GM19099 (cell line): ENCODE results near the gene ARSI.

ENCODE experiments used
- POLR2A ChIP-seq: IDR thresholded peaks from 3 replicates; pipeline ENCODE4 v1.6.1; 2011; ENCODE audit warnings: low read depth; ENCODE audit not compliant: insufficient read length; ENCODE audit errors: extremely low read depth

Gene ARSI

DNA sequence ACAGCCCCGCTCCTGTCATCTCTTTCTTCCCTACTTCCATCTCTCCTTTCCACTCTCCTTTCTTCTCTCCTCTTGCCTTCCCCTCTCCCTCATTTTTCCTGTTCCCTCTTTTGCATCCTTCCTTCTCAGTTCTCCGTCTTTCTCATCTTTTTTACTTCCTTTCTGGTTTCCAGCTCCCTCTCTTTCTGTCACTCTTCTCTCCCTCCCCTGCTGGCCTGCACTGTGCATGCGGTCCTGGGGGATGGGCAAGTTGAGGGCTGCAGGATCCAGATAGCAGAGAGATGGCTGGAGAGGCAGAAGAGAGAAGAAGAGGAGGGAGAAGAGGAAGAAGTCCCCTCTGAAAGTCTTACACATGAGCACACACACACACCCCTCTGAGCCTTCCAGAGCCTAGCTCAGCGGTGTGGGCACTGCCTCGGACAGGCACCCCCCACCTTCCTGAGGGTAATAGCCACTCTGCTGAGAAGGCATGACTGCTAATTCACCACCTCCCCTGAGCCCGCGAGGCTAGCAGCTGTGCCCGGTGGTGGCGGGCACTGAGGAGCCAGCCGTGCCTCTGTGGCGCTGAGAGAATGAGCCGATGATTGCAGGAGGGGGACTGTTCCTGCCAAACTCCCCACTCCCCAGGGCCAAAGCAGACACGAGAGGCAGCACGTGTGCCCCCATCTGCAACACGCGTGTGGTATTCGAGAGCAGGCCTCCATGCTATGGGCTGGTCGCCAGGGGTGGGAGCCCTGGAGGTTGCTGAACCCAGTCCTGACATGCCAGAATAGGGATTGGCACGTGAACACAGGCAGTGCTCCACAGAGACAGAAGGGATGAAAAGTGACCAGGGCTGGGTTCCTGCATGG is 9.4 kb downstream of the ARSI start:
- TF ChIP-seq POLR2A, result no peak

GRCh38 chr5:150291388-150292385 is 11.0 kb downstream of the ARSI start:
- no peak for TF ChIP-seq POLR2A

GRCh38 chr5:150289551-150290390 is 12.9 kb downstream of the ARSI start, which contains the start of gene CAMK2A:
Gene CAMK2A, minus strand, starts transcription at chr5:150289773. Its CDS starts 148 bp downstream, at chr5:150289625.
- TF ChIP-seq POLR2A, result no peak

- no peak for TF ChIP-seq POLR2A
Measured at GRCh38 chr5:150288791-150289190, 13.9 kb downstream of the ARSI start.

DNA sequence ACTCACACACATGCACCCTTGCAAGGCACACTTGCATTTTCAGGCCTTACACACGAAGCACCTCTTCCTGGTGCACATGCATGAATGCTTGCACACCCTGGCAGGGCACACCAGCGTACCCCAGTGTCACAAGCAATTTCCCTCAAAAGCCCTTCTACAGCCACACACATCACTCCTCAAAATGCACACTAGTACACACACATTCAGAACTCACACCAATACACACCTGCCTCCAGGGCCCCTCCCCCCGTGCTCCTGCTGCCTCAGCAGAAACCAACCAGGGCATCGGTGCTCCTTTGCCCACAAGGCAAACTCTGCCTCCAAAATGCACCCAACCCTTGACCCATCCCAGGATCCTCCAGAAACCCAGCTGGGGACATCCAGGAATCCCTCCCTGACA is 14.3 kb downstream of the ARSI start:
- TF ChIP-seq POLR2A, result no peak

DNA sequence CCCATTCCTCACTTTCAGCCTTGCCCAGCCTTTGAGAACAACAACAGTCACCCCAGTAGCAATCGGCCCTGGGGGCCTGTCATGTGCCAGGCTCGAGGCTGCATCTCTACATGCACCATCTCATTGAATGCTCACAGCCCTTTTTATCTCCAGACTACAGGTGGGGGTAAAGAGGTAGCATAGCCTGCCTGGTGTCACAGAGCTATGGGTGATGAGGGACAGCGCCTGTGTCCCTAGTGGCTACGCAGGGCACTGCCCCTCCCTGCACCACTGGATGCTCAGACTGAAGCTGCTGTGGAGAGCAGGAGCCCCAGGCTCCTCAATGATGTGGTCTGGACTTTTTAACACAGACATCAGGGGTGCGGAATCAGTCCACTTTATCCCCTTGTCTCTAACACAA is 15.9 kb downstream of the ARSI start:
- no peak for TF ChIP-seq POLR2A

- TF ChIP-seq POLR2A, result no peak
Measured at GRCh38 chr5:150285114-150285513, 17.6 kb downstream of the ARSI start.

DNA sequence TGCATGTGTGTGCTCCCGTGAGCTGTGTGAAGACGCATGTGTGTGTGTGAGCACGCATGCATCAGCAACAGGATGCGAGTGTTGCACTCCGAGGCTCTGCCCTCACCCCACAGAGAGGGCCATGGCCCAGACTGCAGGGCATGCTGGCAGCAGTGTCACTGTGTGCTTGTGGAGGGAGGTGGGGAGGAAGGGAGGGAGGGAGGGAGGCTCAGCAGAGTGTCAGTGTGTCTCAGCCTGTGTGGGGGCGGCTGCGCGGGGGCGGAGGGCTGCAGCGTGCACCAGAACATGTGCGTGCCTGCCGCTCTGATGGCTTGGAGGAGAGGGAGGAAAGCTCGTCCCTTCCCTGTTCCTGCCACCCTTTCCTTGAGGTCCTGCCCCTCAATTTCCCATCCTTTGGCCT is 18.4 kb downstream of the ARSI start:
- TF ChIP-seq POLR2A, result no peak

DNA sequence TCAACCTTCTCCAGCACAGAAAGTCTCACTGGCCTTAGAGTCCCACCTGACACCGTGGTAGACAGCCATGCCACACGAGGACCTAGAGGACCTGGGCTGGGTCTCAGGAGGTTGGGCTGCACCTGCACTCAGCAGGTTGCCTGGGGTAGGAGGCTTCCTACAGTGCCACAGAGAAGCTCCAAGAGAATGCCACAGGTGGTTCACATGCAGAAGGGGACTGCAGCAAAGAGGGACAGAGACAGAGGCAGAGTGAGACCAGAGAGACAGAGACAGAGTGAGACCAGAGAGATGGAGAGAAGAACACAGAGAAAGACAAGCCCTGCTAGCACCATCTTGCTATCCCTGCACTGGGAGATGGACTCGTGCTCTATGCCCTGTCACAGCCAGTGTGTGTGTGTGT is 18.8 kb downstream of the ARSI start:
- no peak for TF ChIP-seq POLR2A

GRCh38 chr5:150281987-150282386 is 20.7 kb downstream of the ARSI start:
- no peak for TF ChIP-seq POLR2A

DNA sequence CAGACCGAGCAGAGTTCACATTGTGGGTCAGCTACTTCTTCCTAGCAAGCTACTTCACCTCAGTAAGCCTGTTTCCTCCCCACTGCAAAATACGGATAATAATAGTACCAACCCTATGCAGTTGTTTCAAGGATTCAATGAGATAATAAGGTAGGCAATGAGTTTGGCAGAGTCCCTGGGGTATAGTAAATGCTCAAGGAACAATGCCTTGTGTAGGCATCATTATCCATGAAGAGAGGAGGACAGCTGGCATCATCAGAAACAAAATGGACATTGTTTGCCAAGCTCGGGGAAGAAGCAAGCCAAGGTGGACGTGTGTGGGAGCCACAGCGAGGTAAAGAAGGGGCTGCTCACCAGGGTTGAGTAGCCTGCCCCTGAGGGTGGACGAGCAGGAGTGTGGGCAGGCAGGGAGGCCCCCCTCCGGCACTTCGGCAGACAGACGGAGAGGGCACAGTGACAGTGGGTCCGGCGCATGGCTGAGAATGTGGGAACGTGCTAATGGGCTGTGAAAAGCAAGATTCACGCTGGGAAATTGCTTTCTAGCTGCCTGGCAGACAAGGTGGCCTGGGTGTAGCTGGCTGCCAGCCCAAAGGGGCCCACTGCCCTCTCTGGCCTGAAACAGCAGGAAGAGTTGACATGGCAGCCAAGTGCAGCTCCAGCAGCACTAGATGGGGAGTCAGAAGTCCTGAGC is 23.2 kb downstream of the ARSI start:
- no peak for TF ChIP-seq POLR2A

DNA sequence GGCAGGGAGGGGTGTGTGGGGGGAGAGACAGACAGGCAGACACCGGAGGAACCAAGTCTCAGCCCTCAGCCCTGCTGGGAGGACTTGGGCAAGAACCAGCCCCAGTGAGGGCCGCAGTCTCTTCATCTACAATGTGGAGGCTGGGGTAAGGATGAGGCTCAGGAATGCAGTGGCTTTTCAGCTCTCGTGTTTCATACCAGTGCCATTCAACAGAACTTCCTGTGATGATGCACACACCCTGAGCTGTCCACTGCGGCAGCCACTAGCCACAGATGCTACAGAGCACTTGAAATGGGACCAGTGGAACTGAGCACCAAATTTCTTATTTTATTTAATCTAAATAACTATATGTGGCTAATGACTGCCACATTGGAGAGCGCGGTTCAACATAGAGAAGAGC is 23.8 kb downstream of the ARSI start:
- TF ChIP-seq POLR2A, result no peak

- TF ChIP-seq POLR2A, result no peak
Measured at GRCh38 chr5:150278046-150278730, 24.5 kb downstream of the ARSI start.
